ENCODE measurements around the gene RAE1. TPM values are rescaled to one million over a fixed set of nuclear protein-coding genes. Genes with fewer than 3 reads are reported as not detected.

Gene RAE1
- total RNA-seq, 1 donor from 2014 or later, result 17.5 TPM

- no peak for ATAC-seq
- intact Hi-C loops (cut with DNase I), result no loop called here
- no peak for DNase-seq (ENCODE audit: low spot score)
These were observed 53.5 kb downstream of the RAE1 start for GRCh38 chr20:57404419-57405072.

DNA sequence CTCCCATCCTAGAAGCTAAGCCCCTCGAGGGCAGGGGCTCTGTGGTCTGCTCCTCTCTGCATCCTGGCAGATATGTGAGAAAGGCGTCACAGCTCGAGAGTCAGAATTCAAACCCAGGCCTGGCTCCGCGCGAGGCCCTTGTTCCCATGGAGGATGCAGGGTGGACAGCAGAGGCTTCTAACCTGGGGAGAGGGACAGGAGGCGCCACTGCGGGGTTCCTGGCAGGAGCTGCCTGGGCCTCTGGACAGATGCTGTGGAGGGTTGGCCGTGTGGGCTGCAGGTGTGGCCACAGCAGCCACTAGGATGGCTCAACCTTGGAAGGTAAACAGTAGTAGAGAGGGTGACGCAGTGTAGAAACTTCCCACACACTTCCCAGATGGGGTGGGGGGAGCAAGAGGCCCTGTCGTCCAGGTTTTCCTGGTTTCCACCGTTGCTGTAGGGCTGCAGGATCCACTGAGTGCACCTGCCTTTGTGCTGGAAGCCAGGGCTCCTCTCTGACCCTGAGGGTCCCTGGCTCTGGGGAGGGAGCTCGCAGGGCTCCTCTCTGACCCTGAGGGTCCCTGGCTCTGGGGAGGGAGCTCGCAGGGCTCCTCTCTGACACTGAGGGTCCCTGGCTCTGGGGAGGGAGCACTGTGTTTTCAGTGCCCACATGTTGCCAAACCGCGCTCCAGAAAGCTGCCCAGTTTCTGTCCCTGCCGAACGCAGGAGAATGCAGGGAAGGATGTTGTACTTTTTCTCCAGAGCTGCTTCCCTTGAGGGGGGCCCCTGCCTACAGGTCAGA lies 54.4 kb downstream of the RAE1 start:
- no peak for ATAC-seq
- no peak for DNase-seq (ENCODE audit: low spot score)
- intact Hi-C loops (cut with DNase I), result no loop called here

- intact Hi-C loops (cut with DNase I), result no loop called here
- ATAC-seq, result no peak
These were observed 56.5 kb downstream of the RAE1 start for GRCh38 chr20:57407541-57407956.

DNA sequence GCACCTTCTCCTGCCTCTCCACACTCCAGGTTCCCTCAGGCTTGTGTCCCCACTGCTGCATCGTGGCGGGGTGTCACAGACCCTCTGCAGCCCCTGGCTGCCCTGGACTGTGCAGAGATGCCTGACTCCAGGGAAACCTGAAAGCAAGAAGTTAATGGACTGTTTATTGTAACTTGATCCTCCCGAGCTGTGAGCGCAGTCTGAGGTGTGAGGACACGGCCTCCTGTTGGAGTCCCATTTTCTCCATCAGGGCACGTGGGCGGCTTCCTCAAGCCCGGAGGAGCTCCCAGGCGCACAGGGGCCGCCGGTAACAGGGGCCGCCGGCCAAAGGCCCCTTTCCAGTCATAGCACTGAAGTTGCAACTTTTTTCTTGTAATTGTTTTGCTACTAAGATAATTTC lies 57.1 kb downstream of the RAE1 start:
- no peak for ATAC-seq
- intact Hi-C loops (cut with DNase I), result loop anchor here (1.0 kb wide), 1 partner anchor 37 kb away; no protein-coding TSS in a partner anchor
- DNase-seq (ENCODE audit: low spot score), result no peak

More at GRCh38 chr20:57407541-57407956, 56.5 kb downstream of the RAE1 start:
- DNase-seq (ENCODE audit: low spot score), result no peak

- no peak for DNase-seq (ENCODE audit: low spot score)
- intact Hi-C loops (cut with DNase I), result loop anchor here (1.0 kb wide), 1 partner anchor 37 kb away; no protein-coding TSS in a partner anchor
- ATAC-seq, result no peak
These were observed 57.6 kb downstream of the RAE1 start for GRCh38 chr20:57408536-57409233.

DNA sequence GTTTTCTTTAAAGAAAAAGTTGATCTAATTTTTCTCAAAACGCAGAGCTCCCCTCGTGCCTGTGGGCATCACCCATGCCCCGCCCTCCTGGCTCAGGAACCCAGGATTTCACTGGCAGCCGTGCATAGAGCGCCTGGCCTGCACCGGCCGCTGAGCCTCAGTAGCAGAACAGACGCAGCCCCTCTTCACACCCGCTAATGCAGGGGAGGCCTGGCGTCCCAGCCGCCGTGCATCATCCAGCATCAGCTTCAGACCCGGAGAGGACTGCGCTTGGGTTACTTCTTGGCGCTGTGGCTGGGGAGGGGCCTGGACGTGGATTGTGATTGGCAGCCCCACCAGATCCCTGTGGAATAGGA lies 58.2 kb downstream of the RAE1 start:
- intact Hi-C loops (cut with DNase I), result no loop called here
- no peak for ATAC-seq

DNA sequence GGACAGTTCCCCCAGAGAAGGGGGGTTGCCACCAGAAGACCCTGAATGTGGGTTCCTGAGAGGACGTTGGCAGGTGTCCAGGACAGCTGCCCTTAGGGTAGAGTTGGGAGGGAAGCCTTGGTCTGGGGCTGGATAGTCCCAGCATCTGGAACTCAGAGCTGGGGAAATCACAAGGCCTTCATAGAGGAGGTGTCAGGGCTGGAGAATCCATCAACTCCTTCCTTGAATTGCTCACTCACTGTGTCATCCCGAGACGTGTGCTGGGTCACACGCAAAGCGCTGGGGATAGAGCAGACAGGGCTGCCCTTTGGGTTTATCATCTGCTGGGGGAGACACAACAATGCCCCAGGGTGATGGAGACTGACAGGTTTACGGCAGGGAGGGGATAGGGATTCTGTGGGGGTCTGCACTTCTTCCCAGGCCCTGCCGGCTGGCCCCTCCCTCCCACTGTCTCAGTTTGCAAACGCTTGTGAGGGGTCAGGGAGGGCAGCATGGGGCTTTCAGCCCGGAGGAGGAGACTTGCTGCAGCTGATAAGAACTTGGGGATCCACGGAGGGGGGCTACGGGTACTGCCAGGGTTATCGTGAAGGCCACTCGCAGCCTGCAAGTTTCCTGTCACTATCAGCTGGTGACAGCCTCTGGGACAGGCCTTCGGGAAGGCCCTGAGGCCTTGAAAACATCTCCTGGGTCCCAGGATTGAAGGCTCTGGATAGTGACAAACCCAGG lies 58.8 kb downstream of the RAE1 start:
- no peak for ATAC-seq
- no peak for DNase-seq (ENCODE audit: low spot score)
- intact Hi-C loops (cut with DNase I), result no loop called here

More for the DNA sequence above, 58.2 kb downstream of the RAE1 start:
- no peak for DNase-seq (ENCODE audit: low spot score)

DNA sequence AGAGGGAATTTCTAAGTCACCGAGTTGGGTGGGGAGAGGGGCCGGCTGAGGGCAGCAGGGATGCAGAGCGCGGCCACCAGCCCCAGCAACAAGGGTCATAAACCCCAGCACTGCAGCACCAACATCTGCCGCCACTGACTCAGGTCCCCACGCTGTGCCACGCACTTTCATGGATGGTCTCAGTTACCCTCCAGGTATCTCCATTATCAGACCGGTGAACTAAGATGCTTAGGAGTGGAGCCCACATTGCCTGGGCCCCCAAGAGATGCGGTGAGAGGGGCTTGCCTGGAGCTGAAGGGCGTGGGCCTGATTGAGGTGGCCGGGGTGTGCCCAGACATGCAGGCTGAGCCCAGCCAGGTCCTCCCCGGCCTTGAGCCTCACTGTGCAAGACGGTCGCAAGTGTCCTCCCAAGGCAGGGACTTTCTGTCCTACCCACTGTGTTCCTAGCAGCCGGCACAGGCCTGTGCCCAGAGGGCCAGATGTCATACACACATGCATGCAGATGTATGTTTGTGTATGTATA lies 59.4 kb downstream of the RAE1 start:
- ATAC-seq, result no peak
- no peak for DNase-seq (ENCODE audit: low spot score)
- intact Hi-C loops (cut with DNase I), result no loop called here

DNA sequence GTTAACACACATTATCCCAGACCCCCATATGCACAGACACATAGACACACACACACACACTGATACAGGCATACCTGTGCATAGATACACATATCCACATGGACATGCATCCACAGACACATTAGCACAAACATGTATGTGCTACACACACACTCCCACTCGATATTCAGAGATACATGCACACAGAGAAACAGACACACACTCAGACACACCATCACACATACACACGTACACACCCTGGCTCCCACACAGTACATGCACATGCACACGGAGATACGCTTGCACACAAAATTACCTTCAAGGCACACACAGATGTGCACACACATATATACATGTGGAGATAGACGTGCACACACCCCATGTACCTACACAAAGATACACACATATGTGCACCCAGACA lies 59.9 kb downstream of the RAE1 start:
- ATAC-seq (no peak), DNase-seq (ENCODE audit: low spot score) (no peak)
- intact Hi-C loops (cut with DNase I), result no loop called here

- intact Hi-C loops (cut with DNase I), result no loop called here
- DNase-seq (ENCODE audit: low spot score) (no peak), ATAC-seq (no peak)
These were observed 60.6 kb downstream of the RAE1 start for GRCh38 chr20:57411406-57412283.

- no peak for ATAC-seq
These were observed 61.4 kb downstream of the RAE1 start for GRCh38 chr20:57412347-57413029.

DNA sequence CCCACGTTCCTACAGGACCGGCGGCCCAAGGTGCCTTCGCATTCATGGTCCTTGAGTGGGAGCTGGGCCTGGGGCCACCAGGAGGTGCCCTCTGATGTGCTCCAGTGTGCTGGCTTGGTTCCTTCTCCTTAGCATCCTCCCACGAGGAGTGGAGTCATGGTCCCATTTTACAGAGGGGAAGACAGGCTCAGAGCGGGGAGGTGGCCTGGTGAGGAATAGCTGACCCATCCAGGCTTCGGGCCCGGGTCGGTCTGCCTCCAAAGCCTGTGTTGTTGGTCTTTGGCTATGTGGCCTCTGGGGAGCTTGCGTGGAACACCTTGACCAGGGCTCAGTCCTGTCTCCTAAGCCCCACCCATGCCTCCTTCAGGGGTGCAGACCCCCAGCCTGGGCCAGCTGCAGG lies 62.9 kb downstream of the RAE1 start:
- intact Hi-C loops (cut with DNase I), result no loop called here
- ATAC-seq (no peak), DNase-seq (ENCODE audit: low spot score) (no peak)

More at GRCh38 chr20:57412347-57413029, 61.4 kb downstream of the RAE1 start:
- DNase-seq (ENCODE audit: low spot score), result no peak
- intact Hi-C loops (cut with DNase I), result no loop called here

DNA sequence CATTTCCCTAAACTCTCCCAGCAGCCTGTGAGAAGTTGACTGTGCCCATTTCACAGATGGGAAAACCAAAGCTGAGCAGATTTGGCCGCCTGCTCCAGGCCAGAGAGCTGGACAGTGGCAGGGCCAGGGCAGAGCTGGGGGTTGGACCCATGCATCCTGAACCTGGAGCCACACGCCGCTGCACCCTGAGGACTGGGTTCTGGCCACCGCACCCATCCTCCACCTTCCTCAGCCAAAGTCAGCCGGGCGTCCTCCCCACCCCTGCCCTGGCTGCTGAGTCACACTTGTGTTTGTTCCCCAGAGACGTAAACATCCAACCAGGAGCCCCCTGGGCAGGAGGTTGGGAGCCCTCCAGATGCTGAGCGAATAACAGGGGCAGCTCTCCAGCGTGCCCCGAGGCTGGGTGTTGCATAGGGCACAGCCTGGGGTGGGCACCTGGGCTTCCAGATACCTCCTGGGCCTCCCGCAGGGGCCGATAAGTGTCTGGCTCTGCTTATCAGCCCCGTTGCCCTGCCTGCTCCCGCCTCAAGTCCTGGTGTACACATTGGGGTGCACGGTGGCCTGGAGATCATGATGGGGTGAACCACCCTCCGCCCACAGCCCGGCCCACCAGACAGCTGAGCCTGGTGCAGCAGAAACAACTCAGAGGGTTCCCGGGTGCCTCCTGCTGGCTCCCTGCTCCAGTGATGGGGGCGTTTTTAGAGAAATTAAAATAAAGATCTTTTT lies 64.0 kb downstream of the RAE1 start:
- intact Hi-C loops (cut with DNase I), result no loop called here
- DNase-seq (ENCODE audit: low spot score) (no peak), ATAC-seq (no peak)

GRCh38 chr20:57415771-57416170 lies 64.7 kb downstream of the RAE1 start:
- intact Hi-C loops (cut with DNase I), result no loop called here
- no peak for ATAC-seq
- no peak for DNase-seq (ENCODE audit: low spot score)

- DNase-seq (ENCODE audit: low spot score), result no peak
- ATAC-seq, result no peak
- intact Hi-C loops (cut with DNase I), result no loop called here
These were observed 65.4 kb downstream of the RAE1 start for GRCh38 chr20:57416296-57417022.

DNA sequence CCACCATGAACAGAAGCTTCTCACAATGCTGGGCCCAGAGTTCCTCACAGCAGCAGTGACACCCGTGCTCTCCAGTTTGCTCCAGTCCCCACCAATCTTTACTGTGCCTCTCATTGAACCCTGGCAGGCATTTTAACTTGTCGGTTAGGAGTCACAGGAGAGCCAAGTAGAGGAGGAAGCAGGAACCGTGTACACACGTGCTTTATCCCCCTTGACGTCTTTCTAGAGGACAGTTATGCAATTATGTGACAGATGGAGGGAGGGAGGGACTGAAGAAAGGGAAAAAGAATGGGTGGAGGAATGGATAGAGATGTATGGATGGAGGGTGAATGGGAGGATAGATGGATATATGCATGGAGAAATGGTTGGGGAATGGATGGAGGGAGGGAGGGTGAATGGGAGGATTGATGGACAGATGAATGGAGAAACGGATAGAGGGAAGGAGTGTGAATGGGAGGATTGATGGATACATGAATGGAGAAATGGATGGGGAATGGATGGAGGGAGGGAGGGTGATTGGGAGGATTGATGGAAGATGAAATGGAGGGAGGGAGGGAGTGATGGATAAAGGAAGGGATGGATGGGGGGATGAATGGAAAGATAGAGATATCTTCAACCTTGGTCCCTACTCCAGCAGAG lies 66.1 kb downstream of the RAE1 start:
- intact Hi-C loops (cut with DNase I), result no loop called here
- ATAC-seq, result no peak
- no peak for DNase-seq (ENCODE audit: low spot score)
